Measurements from ENCODE around the gene MAML2. TPM values are rescaled to one million over a fixed set of nuclear protein-coding genes. Genes with fewer than 3 reads are reported as not detected.

MAML2 gene
- total RNA-seq, 6 experiments from 2014 or later, result 24.9 to 30.8 (median 28.3) TPM

DNA sequence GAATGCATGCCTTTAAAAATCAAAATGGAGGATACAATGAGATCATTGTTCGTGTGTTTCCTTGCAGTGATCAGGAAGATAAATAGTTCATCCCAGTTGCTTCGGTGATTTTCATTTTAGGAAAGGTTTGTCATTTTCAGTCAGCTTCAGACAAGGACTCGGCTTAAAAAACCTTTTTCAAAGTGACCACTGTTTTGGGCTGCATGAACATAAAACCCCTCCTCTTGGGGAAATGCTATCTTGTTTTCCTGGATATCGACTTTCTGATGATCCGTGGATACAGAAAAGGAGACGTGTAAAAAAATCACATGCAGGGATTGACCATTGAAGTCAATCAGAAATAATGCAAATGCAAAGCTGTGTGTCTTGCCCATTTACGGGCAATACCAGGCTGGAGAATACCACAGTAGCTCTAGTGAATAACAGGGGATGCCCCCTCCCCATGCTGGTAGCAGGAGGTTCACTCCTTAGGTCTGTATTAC lies 146.8 kb downstream of the MAML2 start:
- Mint-ChIP-seq H3K36me3 (ENCODE audit: low read depth) (peaks cover 53% of the 10 kb centered on the region), H3K4me3 (no peak overlapping the region), H3K27me3 (ENCODE audit: insufficient read depth) (peaks cover 5% of the 10 kb centered on the region), H3K4me1 (ENCODE audit: low read depth) (peaks cover 74% of the 10 kb centered on the region), H3K9me3 (no peaks in the 10 kb centered on the region; the same call in 1 of the 2 replicates), H3K27ac (no peak overlapping the region)
- TF ChIP-seq CTCF (IDR thresholded peaks at IDR 0.05), result no peak
- DNase-seq, result no peak

DNA sequence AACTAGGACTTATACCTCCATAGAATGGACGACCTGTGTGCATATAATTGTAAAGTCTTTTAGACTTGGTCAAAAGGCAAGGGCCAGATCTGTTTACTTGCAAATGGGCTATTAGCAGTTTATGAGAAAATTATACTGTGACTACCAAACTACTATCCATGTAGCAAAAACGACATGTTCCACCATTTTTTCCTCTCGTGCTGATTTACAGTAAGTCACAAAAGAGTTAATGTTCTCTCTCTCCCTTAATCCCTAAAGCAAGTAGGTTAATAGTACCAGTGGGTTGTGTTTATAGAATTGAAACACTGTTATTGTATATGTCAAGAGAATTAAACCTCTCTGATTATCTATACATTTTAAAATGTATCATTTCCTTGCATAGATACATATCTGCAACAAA lies 147.3 kb downstream of the MAML2 start:
- peaks cover 5% of the 10 kb centered on the region for H3K27me3 Mint-ChIP-seq (ENCODE audit: insufficient read depth)
- no peak for TF ChIP-seq CTCF (IDR thresholded peaks at IDR 0.05)
- H3K4me3 Mint-ChIP-seq, result no peak overlapping the region
- no peak for DNase-seq
- H3K36me3 Mint-ChIP-seq (ENCODE audit: low read depth), result peaks cover 51% of the 10 kb centered on the region
- H3K9me3 Mint-ChIP-seq, result peaks cover 4% of the 10 kb centered on the region
- H3K4me1 Mint-ChIP-seq (ENCODE audit: low read depth), result peaks cover 73% of the 10 kb centered on the region
- no peak overlapping the region; the same call in 1 of the 2 replicates for H3K27ac Mint-ChIP-seq

GRCh38 chr11:96194581-96195374 lies 148.2 kb downstream of the MAML2 start:
- Mint-ChIP-seq H3K9me3 (peaks cover 4% of the 10 kb centered on the region), H3K27me3 (ENCODE audit: insufficient read depth) (peaks cover 5% of the 10 kb centered on the region), H3K4me1 (ENCODE audit: low read depth) (peaks cover 73% of the 10 kb centered on the region), H3K4me3 (peak overlapping the region; percentile 23; the same call in 1 of the 2 replicates), H3K36me3 (ENCODE audit: low read depth) (peaks cover 58% of the 10 kb centered on the region), H3K27ac (peak overlapping the region; percentile 47)
- DNase-seq, result no peak
- TF ChIP-seq CTCF (IDR thresholded peaks at IDR 0.05), result no peak

- Mint-ChIP-seq H3K9me3 (peaks cover 4% of the 10 kb centered on the region; the same call in 1 of the 2 replicates), H3K27ac (peak overlapping the region; percentile 47; the same call in 1 of the 2 replicates), H3K36me3 (ENCODE audit: low read depth) (peaks cover 52% of the 10 kb centered on the region), H3K4me3 (no peak overlapping the region), H3K27me3 (ENCODE audit: insufficient read depth) (peaks cover 2% of the 10 kb centered on the region; the same call in 1 of the 2 replicates), H3K4me1 (ENCODE audit: low read depth) (peaks cover 75% of the 10 kb centered on the region)
- TF ChIP-seq CTCF (IDR thresholded peaks at IDR 0.05), result no peak
- DNase-seq, result no peak
Measured at GRCh38 chr11:96193745-96194443, 149.1 kb downstream of the MAML2 start.

DNA sequence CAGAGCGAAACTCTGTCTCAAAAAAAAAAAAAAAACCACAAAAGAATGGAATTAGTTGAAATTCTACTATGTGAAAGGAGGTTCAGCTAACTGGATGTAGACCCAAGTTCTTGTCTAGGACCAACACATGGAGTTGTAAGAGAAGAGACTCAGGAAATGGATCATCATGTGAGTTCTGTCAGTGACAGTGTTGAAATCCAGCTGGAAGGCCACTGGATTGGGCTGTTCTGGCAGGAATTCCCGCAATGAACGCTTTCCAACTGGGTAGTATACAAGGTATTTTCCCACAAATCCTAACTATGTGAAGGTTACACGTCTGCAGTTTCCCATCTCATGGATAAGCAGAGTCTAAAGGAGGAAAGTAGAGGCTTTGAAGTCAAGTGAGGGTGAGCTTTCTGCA lies 151.2 kb downstream of the MAML2 start:
- H3K27ac Mint-ChIP-seq, result no peak overlapping the region
- H3K27me3 Mint-ChIP-seq (ENCODE audit: insufficient read depth), result no peaks in the 10 kb centered on the region
- DNase-seq, result no peak
- H3K9me3 Mint-ChIP-seq, result peaks cover 4% of the 10 kb centered on the region; the same call in 1 of the 2 replicates
- TF ChIP-seq CTCF (IDR thresholded peaks at IDR 0.05), result no peak
- H3K4me3 Mint-ChIP-seq, result no peak overlapping the region
- peaks cover 78% of the 10 kb centered on the region for H3K4me1 Mint-ChIP-seq (ENCODE audit: low read depth)
- H3K36me3 Mint-ChIP-seq (ENCODE audit: low read depth), result peaks cover 33% of the 10 kb centered on the region
